ENCODE data around the gene ATP8B3. TPM values are rescaled to one million over a fixed set of nuclear protein-coding genes. Genes with fewer than 3 reads are reported as not detected.

The ATP8B3 gene
- polyA plus RNA-seq, 3 donors, result 0.33 to 1.8 (median 0.80) TPM

GRCh38 chr19:1841209-1841924, 29.3 kb upstream of the ATP8B3 start:
- H3K27ac ChIP-seq (ENCODE audit: low read depth, low read length), result no peak overlapping the region
- 59 to 82% (median 65%) methylated on average over 35 of the region's 35 CpGs for WGBS, 3 donors

GRCh38 chr19:1840541-1841115, 28.6 kb upstream of the ATP8B3 start:
- no peak overlapping the region for H3K27ac ChIP-seq (ENCODE audit: low read depth, low read length)
- WGBS, 3 donors, result 44 to 73% (median 51%) methylated on average over 22 of the region's 22 CpGs

GRCh38 chr19:1839658-1840540, 27.8 kb upstream of the ATP8B3 start:
- no peak overlapping the region for H3K27ac ChIP-seq (ENCODE audit: low read depth, low read length)
- 53 to 78% (median 66%) methylated on average over 25 of the region's 25 CpGs for WGBS, 3 donors

- 24 to 38% (median 33%) methylated on average over 21 to 23 of the region's 23 CpGs for WGBS, 3 donors
- no peak overlapping the region for H3K27ac ChIP-seq (ENCODE audit: low read depth, low read length)
These were observed 25.6 kb upstream of the ATP8B3 start for GRCh38 chr19:1837625-1838105.

- no peak overlapping the region for H3K27ac ChIP-seq (ENCODE audit: low read depth, low read length)
- WGBS, 3 donors, result 73 to 77% (median 77%) methylated on average over 11 of the region's 11 CpGs
These were observed 25.1 kb upstream of the ATP8B3 start for GRCh38 chr19:1837222-1837565.

GRCh38 chr19:1836458-1837221, 24.6 kb upstream of the ATP8B3 start:
- 84 to 93% (median 91%) methylated on average over 30 to 31 of the region's 31 CpGs for WGBS, 3 donors

GRCh38 chr19:1833540-1833939, 21.5 kb upstream of the ATP8B3 start:
- WGBS, 3 donors, result 46 to 70% (median 62%) methylated on average over 13 to 15 of the region's 15 CpGs
- H3K27ac ChIP-seq (ENCODE audit: low read depth, low read length), result no peak overlapping the region

More at GRCh38 chr19:1836458-1837221, 24.6 kb upstream of the ATP8B3 start:
- no peak overlapping the region for H3K27ac ChIP-seq (ENCODE audit: low read depth, low read length)

GRCh38 chr19:1832046-1832663, 20.1 kb upstream of the ATP8B3 start:
- no peak overlapping the region for H3K27ac ChIP-seq (ENCODE audit: low read depth, low read length)
- 87 to 95% (median 90%) methylated on average over 26 of the region's 26 CpGs for WGBS, 3 donors

GRCh38 chr19:1830978-1831377, 18.9 kb upstream of the ATP8B3 start:
- 79 to 91% (median 84%) methylated on average over 11 of the region's 11 CpGs for WGBS, 3 donors
- no peak overlapping the region for H3K27ac ChIP-seq (ENCODE audit: low read depth, low read length)

GRCh38 chr19:1830568-1830967, 18.5 kb upstream of the ATP8B3 start:
- H3K27ac ChIP-seq (ENCODE audit: low read depth, low read length), result no peak overlapping the region
- 85 to 91% (median 87%) methylated on average over 15 of the region's 15 CpGs for WGBS, 3 donors

- no peak overlapping the region for H3K27ac ChIP-seq (ENCODE audit: low read depth, low read length)
- 86 to 95% (median 89%) methylated on average over 11 of the region's 11 CpGs for WGBS, 3 donors
These were observed 17.9 kb upstream of the ATP8B3 start for GRCh38 chr19:1829958-1830357.

GRCh38 chr19:1828279-1829238, 16.5 kb upstream of the ATP8B3 start:
- no peak overlapping the region for H3K27ac ChIP-seq (ENCODE audit: low read depth, low read length)
- 91 to 94% (median 92%) methylated on average over 41 to 57 of the region's 57 CpGs for WGBS, 3 donors

GRCh38 chr19:1827566-1828278, 15.6 kb upstream of the ATP8B3 start:
- no peak overlapping the region for H3K27ac ChIP-seq (ENCODE audit: low read depth, low read length)
- 90 to 94% (median 93%) methylated on average over 38 to 41 of the region's 41 CpGs for WGBS, 3 donors

GRCh38 chr19:1826557-1827521, 14.8 kb upstream of the ATP8B3 start:
- no peak overlapping the region for H3K27ac ChIP-seq (ENCODE audit: low read depth, low read length)
- WGBS, 3 donors, result 57 to 70% (median 67%) methylated on average over 47 to 62 of the region's 63 CpGs

- no peak overlapping the region for H3K27ac ChIP-seq (ENCODE audit: low read depth, low read length)
- WGBS, 3 donors, result 31 to 43% (median 37%) methylated on average over 15 of the region's 15 CpGs
These were observed 14.0 kb upstream of the ATP8B3 start for GRCh38 chr19:1825909-1826556.
